ENCODE results near the gene MPIG6B.
"Not testable (repeated sequence)": the region's sequence is repeated elsewhere in the genome, so short reads cannot be mapped to it uniquely, and the experiment has no call there.

Gene MPIG6B

DNA sequence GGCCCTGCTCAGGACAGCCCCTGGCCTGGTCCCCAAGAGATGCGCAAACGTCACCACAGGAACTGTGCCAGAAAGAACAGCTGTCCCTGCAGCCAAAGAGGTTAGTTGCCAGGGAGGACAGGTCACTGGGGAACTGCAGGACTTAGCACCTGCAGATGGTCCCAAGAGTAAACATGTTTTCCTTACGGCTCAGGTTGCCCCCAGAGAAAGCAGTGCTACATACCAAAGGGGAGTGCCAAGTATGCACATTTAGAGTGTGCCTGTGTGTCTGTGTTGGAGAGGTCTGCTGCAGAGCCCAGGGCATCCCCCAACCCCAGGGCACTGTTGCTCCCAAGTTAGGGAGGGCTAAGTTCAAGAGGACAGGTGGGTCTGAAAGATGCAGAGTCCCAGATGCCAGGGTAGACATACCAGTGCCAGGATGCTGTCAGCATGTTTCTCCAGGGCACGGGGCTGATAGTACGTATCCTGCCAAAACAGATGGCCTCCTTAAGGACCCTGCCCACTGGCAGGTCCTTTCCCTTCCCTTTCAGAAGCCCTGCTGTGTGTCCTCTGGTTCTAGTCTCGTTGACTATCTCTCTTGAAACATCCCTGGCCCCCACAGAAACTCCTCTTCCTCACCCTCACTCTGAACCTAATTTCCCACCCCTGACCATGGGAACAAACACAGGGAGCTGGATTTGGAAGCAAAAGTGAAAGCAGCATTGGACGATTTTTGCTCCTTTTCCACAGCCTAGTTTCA lies 21.3 kb upstream of the MPIG6B start:
- DNase-seq: no peak

DNA sequence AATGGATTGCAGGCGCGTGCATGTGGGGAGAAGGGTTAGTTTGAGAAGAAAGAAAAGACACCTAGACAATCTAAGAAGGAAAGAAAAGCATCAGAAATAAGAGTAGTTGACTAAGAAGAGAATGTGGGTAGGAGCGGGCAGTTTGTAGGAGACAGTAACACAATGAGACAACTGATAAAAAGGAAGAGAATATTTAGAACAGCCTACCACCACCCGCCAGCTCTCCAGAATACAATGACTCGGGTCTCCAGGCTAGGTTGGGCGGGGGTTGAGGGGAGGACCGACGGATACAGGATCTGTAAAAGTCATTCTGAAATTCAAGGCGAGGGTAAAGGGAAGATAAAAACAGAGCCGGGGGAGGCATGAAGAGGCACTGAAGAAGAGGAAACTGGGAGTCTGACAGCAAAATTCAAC lies 20.8 kb upstream of the MPIG6B start:
- peak; percentile 48 for DNase-seq

DNA sequence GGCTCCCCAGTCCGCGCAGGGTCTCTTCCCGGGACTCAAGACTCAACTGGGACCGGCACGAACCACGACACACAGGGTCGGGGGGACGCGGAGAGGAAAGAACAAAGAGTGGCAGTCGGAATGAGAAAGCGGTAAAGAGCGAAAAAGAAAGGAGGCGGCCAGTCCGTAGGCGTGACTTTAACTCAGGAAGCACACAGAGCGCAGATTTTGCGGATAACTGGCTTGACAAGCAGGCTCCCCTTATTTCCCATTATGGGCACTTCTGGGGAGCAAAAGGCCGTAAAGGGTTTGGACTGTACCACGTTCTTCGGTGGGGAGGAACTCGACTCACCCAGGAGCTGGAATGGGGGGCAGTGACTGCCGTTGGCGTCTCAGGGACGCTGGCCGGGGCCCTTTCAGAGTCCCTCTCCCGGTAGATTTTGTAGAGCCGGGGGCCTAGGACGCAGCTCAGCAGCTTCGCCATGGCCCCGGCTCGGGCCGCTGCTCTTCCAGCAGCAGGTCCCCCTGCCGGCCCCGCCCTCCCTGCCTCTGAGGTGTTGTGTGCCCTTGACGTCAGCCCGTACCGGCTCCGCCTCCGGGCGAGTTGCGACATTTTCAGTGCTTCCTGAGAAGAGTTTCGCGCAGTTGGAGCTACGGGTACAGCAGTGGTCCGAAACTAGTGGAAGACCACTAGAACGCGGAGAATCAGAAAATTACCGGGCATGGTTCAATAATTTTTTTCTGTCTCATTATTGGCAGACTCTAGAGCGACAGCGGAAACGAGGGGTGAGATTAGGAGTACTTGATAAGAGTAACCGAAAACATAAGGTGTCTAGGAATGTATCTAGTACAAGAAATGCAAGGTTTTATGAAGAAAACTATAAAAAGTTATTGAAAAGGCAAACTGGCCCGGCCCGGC lies 20.1 kb upstream of the MPIG6B start, which contains the start of gene ABHD16A:
TSS of gene ABHD16A (minus strand) at position 506 of the 898 bp plus-strand sequence. CDS start at position 463, 43 bp downstream.
- DNase-seq: peak; percentile 98

DNA sequence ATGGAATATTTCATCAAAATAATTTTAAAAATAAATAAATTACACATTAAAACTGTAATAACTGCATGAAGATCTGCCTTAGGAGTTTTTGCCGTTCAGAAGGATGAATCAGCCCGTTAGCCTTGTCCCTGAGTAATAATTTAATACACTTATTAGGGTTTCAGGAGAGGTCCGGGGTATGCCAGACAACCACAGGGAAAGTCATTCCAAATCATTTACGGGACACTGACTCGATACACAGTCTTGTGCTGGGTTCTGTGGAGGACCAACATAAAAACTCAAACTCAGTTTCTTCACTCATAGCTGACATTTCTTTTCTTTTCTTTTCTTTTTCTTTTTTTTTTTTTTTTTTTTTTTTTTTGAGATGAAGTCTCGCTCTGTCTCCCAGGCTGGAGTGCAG lies 17.2 kb upstream of the MPIG6B start:
- DNase-seq: no peak

DNA sequence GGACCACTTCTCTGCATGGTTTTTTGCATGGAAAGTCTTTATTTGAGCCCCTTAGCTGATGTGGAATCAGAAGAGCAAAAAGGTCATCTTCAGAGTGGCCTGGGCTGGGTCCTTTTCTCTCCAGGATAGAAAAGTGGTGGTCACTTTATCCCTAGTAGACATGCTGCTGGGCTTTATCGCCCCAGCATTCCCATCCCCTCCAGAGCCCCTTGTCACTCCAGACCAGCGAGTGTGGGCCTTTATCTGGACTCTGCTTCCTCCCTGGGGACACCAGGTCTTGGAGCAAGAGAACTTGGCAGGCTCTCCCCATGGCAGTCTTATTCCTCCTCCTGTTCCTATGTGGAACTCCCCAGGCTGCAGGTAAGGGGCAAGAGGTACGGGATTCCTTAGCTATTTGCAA lies 16.6 kb upstream of the MPIG6B start, which contains the start of gene LY6G6F:
TSS of gene LY6G6F (plus strand) at position 268 of the 400 bp plus-strand sequence. CDS start at position 309, 41 bp downstream.
- DNase-seq: no peak

DNA sequence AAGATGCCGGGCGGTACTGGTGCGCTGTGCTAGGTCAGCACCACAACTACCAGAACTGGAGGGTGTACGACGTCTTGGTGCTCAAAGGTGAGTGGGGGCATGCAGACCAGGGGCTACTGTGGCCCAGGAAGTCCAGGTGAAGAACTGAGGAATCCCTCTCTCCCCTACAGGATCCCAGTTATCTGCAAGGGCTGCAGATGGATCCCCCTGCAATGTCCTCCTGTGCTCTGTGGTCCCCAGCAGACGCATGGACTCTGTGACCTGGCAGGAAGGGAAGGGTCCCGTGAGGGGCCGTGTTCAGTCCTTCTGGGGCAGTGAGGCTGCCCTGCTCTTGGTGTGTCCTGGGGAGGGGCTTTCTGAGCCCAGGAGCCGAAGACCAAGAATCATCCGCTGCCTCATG lies 15.5 kb upstream of the MPIG6B start:
- no peak for DNase-seq

DNA sequence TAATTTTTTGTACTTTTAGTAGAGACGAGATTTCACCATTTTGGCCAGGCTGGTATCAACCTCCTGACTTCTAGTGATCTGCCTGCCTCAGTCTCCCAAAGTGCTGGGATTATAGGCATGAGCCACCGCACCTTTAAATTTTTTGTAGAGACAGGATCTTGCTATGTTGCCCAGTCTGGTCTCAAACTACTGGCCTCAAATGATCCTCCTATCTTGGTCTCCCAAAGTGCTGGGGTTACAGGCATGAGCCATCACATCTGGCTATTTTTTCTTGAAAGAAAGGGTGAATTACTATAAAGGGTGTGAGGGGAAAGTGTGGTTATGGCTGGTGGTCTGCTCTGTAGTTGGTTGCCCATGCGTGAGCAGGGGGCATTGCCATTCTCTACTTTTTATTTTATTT lies 14.9 kb upstream of the MPIG6B start:
- no peak for DNase-seq

DNA sequence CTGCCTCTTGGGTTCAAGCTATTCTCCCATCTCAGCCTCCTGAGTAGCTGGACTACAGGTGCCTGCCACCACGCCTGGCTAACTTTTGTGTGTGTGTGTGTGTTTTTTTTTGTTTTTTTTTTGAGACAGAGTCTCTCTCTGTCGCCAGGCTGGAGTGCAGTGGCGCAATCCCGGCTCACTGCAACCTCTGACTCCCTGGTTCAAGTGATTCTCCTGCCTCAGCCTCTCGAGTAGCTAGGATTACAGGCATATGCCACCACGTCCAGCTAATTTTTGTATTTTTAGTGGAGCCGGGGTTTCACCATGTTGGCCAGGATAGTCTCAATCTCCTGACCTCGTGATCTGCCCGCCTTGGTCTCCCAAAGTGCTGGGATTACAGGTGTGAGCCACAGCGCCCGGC lies 14.0 kb upstream of the MPIG6B start:
- not testable (repeated sequence) for DNase-seq

DNA sequence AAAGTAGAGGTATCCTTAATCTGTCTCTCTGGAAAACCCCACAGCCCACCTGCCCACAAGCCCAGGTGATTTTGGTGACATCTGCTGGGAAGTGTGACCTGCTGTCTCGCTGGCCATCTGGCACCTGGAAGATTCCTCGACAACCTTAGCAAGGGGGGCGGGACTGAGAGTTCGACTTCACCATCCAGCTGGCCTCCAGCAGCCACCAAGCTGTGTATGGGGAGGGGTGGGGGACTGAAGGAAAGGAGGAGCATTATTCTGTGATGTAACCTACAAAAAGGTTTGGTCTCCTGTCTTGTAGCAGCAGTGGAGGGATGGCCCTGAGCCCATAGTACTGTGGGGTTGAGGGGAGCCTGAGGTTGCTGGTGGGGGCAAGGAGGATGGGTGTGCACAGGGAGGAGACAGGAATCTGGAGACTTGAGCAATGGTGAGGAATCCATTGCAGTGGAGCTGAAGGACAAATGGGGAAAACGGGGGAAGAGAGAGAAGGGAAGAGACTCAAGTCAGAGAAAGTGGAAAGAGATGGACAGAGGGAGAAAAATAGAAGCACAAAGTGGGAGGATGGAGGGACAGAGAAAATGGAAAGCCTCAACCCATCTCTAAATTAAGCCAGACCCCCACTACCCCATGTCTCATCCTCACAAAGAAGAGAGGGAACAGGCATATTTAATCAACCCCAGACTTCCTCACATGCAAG lies 12.5 kb upstream of the MPIG6B start:
- DNase-seq: no peak

DNA sequence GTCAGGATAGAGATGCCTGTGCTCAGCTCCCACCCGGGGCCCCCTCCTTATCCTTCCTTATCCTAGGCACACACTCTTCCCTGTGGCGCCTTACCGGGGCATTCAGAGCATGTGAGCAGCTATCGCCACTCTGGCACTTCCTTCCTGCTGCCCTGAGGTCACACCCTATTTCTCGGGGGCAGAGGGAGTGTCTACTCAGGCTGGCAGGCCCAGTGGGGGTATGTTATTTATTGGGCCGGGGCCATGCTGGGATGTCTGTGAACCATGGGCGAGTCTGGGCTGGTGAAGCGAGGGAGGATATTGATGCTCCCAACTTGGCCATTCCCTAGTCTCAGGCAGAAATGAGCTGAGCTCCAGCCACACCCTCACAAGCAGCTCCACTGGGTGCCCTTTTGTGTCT lies 11.9 kb upstream of the MPIG6B start:
- no peak for DNase-seq

DNA sequence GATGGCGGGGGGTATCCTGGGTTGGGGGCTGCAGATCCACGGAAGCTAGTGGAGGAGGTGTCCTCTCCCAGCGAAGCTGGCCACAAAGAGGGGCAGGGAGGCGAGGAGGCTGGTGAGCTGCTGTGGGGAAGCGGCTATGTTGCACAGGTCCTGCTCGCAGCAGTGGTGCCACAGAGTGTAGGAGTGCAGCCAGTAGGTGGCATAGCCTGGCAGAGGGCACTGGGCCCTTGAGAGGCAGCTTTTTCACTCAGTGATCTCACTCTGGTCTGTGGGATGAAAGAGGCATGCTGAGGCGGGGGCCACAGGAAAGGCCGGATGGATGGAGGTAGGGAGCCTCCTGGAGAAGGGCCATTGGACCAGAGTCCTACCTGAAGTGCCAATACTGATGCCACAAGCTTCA lies 10.9 kb upstream of the MPIG6B start:
- DNase-seq: no peak

DNA sequence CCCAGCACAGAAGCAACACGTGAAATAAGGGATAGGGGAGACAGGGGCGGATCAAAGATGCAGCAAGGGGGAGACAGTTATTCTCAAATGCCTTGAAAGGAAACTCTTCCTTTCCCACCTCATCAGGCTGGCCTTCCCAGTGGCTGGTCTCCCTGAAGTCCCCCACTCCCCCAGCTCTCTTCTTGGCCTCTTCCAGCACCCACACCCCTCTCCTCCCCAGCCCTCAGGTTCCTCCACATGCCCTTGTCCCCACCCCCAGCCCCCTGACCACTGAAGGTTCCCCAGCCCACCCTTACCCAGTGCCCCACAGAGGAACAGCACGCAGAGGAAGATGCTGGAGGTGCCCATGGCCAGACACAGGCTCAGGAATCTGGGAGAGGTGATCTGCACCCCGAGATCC lies 9.7 kb upstream of the MPIG6B start:
- no peak for DNase-seq

DNA sequence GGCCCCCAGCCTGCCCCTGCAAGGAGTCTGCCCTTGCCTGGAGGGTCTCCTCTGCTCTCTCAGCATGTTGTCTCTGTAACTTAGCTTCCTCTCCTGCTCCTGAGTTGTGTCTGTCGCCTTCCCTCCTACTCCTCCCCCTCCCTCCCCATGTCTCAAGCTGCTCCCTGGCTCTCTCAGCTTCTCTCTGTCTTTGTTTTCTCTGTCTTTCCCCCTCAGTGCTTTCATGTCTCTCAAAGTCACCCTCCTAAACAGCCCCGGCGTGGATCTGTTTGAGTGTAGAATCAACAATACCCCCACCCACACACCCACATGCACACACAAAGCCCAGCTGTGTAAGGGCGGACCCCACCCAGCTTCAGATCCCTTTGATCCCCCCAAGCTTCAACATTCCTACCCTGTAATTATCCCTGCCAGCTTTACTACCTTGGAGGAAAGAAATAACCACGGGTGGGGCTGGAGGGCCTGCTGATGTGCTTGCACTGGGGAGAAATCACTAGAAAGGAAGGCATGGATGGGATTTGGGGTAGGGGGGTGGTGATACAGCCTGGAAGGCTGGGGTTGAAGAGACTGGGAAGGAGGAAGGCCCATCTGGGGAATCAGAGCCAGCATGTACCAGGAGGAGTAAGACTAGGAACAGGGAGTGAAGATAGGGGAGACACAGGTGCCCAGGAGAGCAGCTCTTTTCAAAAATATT lies 9.0 kb upstream of the MPIG6B start:
- DNase-seq: no peak

DNA sequence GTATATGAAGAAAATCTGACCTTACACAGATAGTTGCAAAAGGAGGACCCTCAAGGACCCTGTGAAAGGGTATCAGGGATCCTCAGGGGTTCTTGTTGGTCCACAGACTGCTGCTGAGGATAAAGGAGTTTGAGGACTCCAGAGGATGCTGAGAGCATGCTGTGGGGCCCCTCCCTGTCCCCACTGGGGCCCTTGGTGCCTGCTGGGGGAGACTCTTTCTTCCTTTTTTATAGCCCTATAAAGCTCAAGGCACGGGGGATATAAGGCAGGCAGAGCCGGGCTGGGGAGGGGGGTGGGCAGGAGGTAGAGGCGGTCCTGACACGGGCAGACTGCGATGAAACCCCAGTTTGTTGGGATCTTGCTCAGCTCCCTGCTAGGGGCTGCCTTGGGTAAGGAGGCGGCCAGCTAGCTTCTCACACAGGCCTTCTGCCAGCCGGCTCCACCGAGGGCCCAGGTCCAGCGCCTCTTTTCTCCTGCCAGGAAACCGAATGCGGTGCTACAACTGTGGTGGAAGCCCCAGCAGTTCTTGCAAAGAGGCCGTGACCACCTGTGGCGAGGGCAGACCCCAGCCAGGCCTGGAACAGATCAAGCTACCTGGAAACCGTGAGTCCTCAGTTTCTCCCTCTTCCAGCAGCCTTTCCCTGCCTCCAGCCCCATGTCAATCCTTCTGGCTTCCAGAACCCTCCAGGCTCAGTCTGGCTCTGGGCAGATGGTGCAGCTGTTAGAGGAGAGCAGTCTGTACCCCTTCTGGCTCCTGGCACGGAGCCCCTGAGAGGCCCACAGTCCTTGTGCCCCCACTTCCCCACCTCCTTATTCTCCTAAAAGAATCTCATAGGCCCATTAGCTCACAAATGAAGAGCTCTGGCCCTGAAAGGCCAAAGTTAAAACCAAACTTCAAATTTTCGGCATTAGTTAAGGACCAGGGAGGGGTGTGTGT lies 7.9 kb upstream of the MPIG6B start, which contains the start of gene LY6G6D:
TSS of gene LY6G6D (plus strand) at position 327 of the 937 bp plus-strand sequence. CDS start at position 335, 8 bp downstream.
- no peak for DNase-seq

DNA sequence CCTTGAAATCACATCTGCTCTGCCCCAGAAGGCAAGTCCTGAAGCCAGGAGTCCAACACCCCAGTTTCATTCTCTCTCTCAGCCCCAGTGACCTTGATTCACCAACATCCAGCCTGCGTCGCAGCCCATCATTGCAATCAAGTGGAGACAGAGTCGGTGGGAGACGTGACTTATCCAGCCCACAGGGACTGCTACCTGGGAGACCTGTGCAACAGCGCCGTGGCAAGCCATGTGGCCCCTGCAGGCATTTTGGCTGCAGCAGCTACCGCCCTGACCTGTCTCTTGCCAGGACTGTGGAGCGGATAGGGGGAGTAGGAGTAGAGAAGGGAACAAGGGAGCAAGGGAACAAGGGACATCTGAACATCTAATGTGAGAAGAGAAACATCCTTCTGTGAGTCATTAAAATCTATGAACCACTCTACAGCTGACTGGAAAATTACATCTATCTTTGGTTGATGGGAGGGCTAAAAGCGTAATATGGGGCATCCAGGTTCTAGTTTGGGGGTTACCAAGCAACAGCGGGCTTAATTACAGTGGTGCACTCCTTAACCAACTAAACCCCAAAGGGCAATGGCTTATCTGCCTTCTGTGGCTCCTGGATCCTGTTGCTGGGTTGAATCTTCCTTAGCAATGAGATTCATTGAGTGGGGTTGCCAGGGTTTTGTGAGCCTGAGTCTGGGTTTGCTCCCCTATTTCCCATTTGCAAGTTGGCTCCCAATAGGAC lies 5.5 kb upstream of the MPIG6B start:
- DNase-seq: no peak

DNA sequence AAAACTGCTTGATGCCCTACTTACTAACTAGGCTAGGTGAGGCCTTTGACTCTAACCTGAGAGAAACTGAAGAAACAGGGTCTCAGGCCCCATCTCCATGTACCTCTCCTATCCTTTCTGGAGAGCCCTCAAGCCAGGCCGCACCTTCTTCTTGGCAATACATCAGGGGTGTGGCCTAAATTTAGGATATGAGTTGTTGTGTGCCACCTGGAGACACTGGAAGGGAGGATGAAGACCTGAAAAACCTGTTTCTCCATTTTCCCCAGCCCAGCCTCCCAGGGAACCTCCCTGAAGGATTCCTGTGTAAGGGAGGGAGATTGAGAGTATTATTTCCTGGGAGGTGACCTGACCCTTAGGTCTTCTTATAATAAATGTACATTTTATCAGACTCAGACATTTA lies 4.9 kb upstream of the MPIG6B start:
- DNase-seq: no peak

DNA sequence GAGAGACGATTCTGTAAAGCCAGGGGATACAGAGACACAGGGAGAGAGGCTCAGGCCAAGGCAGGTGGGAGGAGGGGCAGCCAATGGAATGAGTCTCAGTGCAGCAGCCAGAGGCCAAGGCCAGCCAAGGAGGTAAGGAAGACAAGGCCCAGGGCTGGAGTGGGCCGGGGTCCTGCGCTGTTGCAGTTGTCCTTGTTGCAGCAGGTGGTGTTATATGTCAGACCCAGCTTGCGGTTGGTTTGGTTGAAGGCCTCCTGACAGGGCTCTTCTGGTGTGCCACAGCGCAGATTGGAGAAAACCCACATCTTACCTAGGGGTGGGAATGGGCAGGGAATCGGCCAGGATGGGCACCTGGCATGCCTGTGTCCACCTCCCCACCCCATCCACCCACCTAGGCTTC lies 4.2 kb upstream of the MPIG6B start:
- DNase-seq: no peak

DNA sequence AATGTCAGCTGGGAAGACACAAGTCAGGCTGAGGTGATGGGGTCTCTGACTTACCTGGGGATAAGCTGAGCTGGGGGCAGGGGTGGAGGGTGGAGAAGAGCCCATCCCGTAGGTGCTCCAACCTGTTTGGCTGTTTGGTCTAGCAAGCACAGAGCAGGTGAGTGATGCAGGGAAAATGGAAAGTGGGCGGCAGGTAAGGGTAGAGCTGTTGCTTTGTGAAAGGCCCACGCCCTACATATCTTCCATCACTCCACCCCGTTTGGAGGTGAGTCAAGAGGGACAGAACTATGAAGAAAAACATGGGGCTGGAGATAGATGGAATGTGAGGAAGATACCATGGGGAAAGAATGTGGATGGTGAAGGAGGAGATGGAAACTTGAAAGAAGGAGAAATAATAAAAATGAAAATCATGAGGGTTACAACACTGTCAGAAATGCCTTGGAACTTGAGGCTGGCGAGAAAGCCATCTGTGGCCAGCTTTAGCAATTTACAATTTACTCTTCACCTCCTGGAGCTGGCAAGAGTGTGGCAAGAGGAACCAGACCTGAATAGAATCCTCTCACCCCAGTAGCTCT lies 2.9 kb upstream of the MPIG6B start:
- no peak for DNase-seq

DNA sequence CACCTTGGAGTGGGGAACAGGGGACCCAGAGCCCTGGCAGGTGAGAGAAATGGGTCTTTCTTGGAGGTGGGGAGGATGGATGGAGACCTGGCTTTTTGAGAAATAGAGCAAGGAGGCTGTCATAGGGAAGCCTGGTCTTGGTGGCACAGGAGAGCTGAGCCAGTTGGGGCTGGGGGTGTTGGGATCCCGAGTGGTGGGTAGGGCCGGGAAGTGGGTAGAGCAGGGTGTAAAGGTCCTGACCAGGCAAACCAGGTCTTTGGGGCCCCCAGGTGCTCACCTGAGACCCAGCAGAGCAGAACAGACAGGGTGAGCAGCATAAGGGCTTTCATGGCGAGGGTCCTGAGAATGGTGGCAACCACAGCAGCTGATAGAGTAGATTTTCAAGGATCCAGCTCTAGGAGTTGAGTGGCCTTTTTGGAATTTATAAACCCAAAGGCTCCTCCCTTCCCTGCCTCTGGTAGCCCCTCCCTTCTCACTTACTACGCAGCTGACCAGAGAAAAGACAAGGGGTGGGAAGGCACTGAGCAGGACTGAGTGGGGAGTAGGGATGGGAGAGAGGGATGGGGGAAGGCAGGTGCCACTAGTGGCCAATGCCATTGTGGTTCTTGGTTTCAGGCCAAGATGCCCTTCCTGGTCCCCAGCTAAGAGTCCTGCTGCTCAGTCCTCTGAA lies 1.7 kb upstream of the MPIG6B start, which contains the start of gene LY6G6C:
TSS of gene LY6G6C (minus strand) at position 396 of the 670 bp plus-strand sequence. CDS start at position 329, 67 bp downstream.
- DNase-seq: no peak

DNA sequence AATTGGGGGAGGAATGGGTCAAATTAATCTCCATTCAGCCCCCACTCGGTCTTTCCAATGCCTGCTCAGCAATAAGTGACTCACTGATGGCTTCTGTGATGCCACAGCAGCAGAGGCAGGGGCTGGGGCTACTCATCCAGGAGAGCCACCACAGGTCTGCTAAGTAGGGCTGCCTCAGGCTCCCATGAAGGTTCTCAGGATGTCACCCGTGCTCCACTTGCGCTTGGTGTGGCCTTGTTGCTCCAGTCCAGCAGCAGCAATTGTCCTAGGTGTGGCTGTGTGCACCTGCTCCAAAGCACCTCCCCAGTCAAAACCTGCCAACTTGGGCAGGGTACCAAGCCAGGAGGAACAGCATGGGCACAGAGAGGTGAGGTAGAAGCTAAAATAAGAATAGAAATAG lies 1.0 kb upstream of the MPIG6B start:
- DNase-seq: no peak
